RPMI8226 (cell line): Measurements from ENCODE around the gene DNAL1.

Source experiments
- DNase-seq: peaks from one replicate; pipeline ENCODE4 v3.0.0-alpha.2; 2015

The DNAL1 gene

GRCh38 chr14:73744874-73745529, 100.2 kb downstream of the DNAL1 start:
- DNase-seq: no peak

GRCh38 chr14:73745571-73746519, 101.1 kb downstream of the DNAL1 start:
- no peak for DNase-seq

- DNase-seq: no peak
Observed at GRCh38 chr14:73746520-73747378, 102.0 kb downstream of the DNAL1 start.

- no peak for DNase-seq
Observed at GRCh38 chr14:73747379-73748211, 102.8 kb downstream of the DNAL1 start.

- no peak for DNase-seq
Observed at GRCh38 chr14:73748858-73749357, 104.1 kb downstream of the DNAL1 start.

GRCh38 chr14:73749706-73750530, 105.1 kb downstream of the DNAL1 start:
- DNase-seq: no peak

GRCh38 chr14:73750531-73750901, 105.7 kb downstream of the DNAL1 start:
- DNase-seq: no peak

GRCh38 chr14:73751157-73751691, 106.4 kb downstream of the DNAL1 start:
- no peak for DNase-seq

- no peak for DNase-seq
Observed at GRCh38 chr14:73752297-73752992, 107.7 kb downstream of the DNAL1 start.
